GDM1 (cell line): Measurements from ENCODE around the gene ANO10.
"Not testable (repeated sequence)": the region's sequence is repeated elsewhere in the genome, so short reads cannot be mapped to it uniquely, and the experiment has no call there.

Experiments
- DNase-seq: peaks from one replicate; lab custom pipeline; 2025; lab: John Stamatoyannopoulos, UW

ANO10 gene

GRCh38 chr3:43629257-43629656, 7.4 kb upstream of the ANO10 start:
- DNase-seq, result no peak

GRCh38 chr3:43627360-43627759, 5.5 kb upstream of the ANO10 start:
- no peak for DNase-seq

- DNase-seq, result no peak
Observed at GRCh38 chr3:43624619-43625305, 3.0 kb upstream of the ANO10 start.

- no peak for DNase-seq
Observed at GRCh38 chr3:43620831-43621655, 768 bp downstream of the ANO10 start.

GRCh38 chr3:43619588-43619987, 2.2 kb downstream of the ANO10 start:
- no peak for DNase-seq

GRCh38 chr3:43618142-43618541, 3.7 kb downstream of the ANO10 start:
- DNase-seq, result no peak

- DNase-seq, result no peak
Observed at GRCh38 chr3:43616034-43616433, 5.8 kb downstream of the ANO10 start.

GRCh38 chr3:43615133-43615532, 6.7 kb downstream of the ANO10 start:
- DNase-seq, result no peak

GRCh38 chr3:43613976-43614375, 7.8 kb downstream of the ANO10 start:
- DNase-seq, result no peak

GRCh38 chr3:43612419-43612818, 9.4 kb downstream of the ANO10 start:
- no peak for DNase-seq

GRCh38 chr3:43609406-43609805, 12.4 kb downstream of the ANO10 start:
- DNase-seq, result no peak

- DNase-seq, result no peak
Observed at GRCh38 chr3:43608751-43609150, 13.1 kb downstream of the ANO10 start.

- no peak for DNase-seq
Observed at GRCh38 chr3:43606284-43606683, 15.5 kb downstream of the ANO10 start.

GRCh38 chr3:43599959-43600358, 21.9 kb downstream of the ANO10 start:
- DNase-seq, result not testable (repeated sequence)

GRCh38 chr3:43597961-43598360, 23.9 kb downstream of the ANO10 start:
- no peak for DNase-seq

- DNase-seq, result not testable (repeated sequence)
Observed at GRCh38 chr3:43596178-43596577, 25.6 kb downstream of the ANO10 start.

GRCh38 chr3:43595280-43595679, 26.5 kb downstream of the ANO10 start:
- DNase-seq, result not testable (repeated sequence)

- DNase-seq, result not testable (repeated sequence)
Observed at GRCh38 chr3:43593588-43593987, 28.2 kb downstream of the ANO10 start.

- DNase-seq, result not testable (repeated sequence)
Observed at GRCh38 chr3:43591866-43592265, 29.9 kb downstream of the ANO10 start.

- DNase-seq, result no peak
Observed at GRCh38 chr3:43587303-43587702, 34.5 kb downstream of the ANO10 start.

- no peak for DNase-seq
Observed at GRCh38 chr3:43584043-43584826, 37.6 kb downstream of the ANO10 start.

GRCh38 chr3:43583481-43583880, 38.3 kb downstream of the ANO10 start:
- no peak for DNase-seq

- DNase-seq, result no peak
Observed at GRCh38 chr3:43582866-43583265, 38.9 kb downstream of the ANO10 start.
